Skeletal muscle satellite cell (primary cell): ENCODE data around the gene PADI1.
"Not testable (repeated sequence)": the region's sequence is repeated elsewhere in the genome, so short reads cannot be mapped to it uniquely, and the experiment has no call there.

Experiments used
- H3K27me3 ChIP-seq: 2 replicates; pipeline ENCODE4 v1.7.0; 2013; ENCODE audit warnings: low read length; ENCODE audit not compliant: control insufficient read depth, insufficient read depth
- H3K36me3 ChIP-seq: 2 replicates; pipeline ENCODE4 v1.7.0; 2013; ENCODE audit warnings: mild to moderate bottlenecking, control low read depth, low read length; ENCODE audit not compliant: insufficient read depth
- H3K4me1 ChIP-seq: 2 replicates; pipeline ENCODE4 v1.7.0; 2013; ENCODE audit warnings: low read length; ENCODE audit not compliant: control insufficient read depth, insufficient read depth
- H3K4me2 ChIP-seq: 2 replicates; pipeline ENCODE4 v1.7.0; 2013; ENCODE audit warnings: mild to moderate bottlenecking, low read length
- H3K4me3 ChIP-seq: 2 replicates; pipeline ENCODE4 v1.7.0; 2013; ENCODE audit warnings: low read length
- H3K9ac ChIP-seq: 2 replicates; pipeline ENCODE4 v1.7.0; 2013; ENCODE audit warnings: mild to moderate bottlenecking, low read depth, low read length, moderate library complexity
- H3K9me3 ChIP-seq: replicated peaks from 2 replicates; pipeline ENCODE4 v1.7.0; 2013; ENCODE audit warnings: mild to moderate bottlenecking, control low read depth, low read length

PADI1 gene

DNA sequence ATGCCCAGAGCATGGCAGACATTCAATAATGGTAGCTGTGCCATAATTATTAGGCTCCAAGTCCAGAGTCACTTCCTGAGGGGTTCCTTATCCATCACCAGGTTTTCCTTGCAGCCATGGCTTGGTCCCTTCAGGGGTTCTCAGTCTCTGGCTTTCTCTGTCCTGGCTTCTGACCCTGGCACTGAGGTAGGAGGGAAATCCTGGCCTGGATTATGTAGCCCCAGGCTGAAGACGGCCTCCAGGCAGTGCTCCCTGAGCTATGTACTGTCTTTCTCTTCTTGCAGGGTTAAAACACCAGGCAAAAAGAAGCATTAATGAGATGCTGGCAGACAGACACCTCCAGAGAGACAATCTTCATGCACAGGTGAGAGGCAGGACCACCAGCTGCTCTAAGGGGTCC lies 34.5 kb downstream of the PADI1 start:
- Histone ChIP-seq H3K9ac (no peak overlapping the region), H3K4me2 (no peak overlapping the region), H3K9me3 (no peaks in the 10 kb centered on the region), H3K4me3 (no peak overlapping the region), H3K36me3 (no peaks in the 10 kb centered on the region), H3K27me3 (peaks cover 6% of the 10 kb centered on the region), H3K4me1 (peaks cover 14% of the 10 kb centered on the region)

DNA sequence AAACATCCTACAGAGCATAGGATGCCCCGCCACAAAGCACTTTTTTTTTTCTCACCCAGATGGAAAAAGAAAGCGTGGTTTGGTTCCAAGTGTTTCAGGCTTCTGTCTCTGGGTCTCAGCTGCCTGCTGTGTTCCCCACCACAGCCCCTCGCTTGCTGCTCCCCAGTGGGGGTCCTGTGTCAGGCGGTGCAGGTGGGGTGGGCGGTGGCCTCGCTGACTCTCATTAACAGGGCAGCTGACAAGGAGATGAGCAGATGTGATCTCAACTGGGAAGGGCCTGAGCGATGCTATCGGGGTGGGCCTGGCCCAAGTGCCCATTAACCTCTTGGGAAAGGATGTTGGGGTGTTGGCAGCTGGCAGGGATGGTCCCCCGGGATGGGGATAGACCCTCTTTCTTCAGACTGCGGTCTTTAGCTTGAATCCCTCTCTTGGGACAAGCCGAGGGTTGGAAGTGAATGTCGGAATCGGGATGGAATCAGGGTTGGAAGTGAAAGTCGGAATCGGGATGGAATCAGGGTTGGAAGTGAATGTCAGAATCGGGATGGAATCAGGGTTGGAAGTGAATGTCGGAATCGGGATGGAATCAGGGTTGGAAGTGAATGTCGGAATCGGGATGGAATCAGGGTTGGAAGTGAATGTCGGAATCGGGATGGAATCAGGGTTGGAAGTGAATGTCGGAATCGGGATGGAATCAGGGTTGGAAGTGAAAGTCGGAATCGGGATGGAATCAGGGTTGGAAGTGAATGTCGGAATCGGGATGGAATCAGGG lies 36.3 kb downstream of the PADI1 start:
- not testable (repeated sequence) for H3K4me3 ChIP-seq, H3K9me3 ChIP-seq, H3K4me2 ChIP-seq, H3K9ac ChIP-seq, H3K36me3 ChIP-seq, H3K27me3 ChIP-seq
- peaks cover 13% of the 10 kb centered on the region for H3K4me1 ChIP-seq

- not testable (repeated sequence) for H3K9me3 ChIP-seq, H3K36me3 ChIP-seq, H3K27me3 ChIP-seq, H3K9ac ChIP-seq, H3K4me2 ChIP-seq, H3K4me3 ChIP-seq
- peaks cover 13% of the 10 kb centered on the region for H3K4me1 ChIP-seq
Observed at GRCh38 chr1:17241780-17242074, 36.8 kb downstream of the PADI1 start.

DNA sequence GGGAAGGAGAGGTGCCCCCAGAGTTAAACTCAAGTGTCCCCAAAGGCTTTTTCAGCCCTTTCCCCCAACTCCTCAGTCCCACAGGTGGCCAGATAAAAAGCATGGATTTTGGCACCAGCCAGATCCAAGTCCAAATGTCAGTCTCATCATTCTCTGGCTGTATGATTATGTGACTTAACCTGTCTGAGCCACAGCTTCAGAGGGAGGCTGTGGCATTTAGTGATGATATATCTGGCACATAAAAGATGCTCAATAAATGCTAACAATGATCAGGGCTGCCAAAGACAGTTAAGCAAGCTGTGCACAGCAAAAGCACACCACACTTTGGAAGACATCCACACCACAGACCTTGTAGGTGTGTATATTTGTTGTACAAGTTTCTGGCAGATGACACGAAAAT lies 38.3 kb downstream of the PADI1 start:
- Histone ChIP-seq H3K9ac (no peak overlapping the region), H3K27me3 (peaks cover 6% of the 10 kb centered on the region), H3K4me1 (peaks cover 10% of the 10 kb centered on the region), H3K4me3 (no peak overlapping the region), H3K9me3 (no peaks in the 10 kb centered on the region), H3K36me3 (no peaks in the 10 kb centered on the region), H3K4me2 (no peak overlapping the region)

- H3K9ac ChIP-seq = no peak overlapping the region
- H3K4me2 ChIP-seq = no peak overlapping the region
- H3K4me3 ChIP-seq = no peak overlapping the region
- H3K9me3 ChIP-seq = no peaks in the 10 kb centered on the region
- H3K36me3 ChIP-seq = no peaks in the 10 kb centered on the region
- H3K27me3 ChIP-seq = peaks cover 6% of the 10 kb centered on the region
- H3K4me1 ChIP-seq = peaks cover 10% of the 10 kb centered on the region
Observed at GRCh38 chr1:17244821-17245740, 40.2 kb downstream of the PADI1 start.

GRCh38 chr1:17245816-17246325 lies 40.9 kb downstream of the PADI1 start:
- H3K4me2 ChIP-seq = no peak overlapping the region
- no peak overlapping the region for H3K9ac ChIP-seq
- no peak overlapping the region for H3K4me3 ChIP-seq
- peaks cover 16% of the 10 kb centered on the region for H3K4me1 ChIP-seq
- H3K27me3 ChIP-seq = peaks cover 6% of the 10 kb centered on the region
- H3K9me3 ChIP-seq = no peaks in the 10 kb centered on the region
- no peaks in the 10 kb centered on the region for H3K36me3 ChIP-seq

GRCh38 chr1:17246971-17247370 lies 42.0 kb downstream of the PADI1 start:
- H3K4me1 ChIP-seq = peaks cover 27% of the 10 kb centered on the region
- no peak overlapping the region for H3K9ac ChIP-seq
- no peak overlapping the region for H3K4me3 ChIP-seq
- H3K27me3 ChIP-seq = peaks cover 1% of the 10 kb centered on the region
- H3K4me2 ChIP-seq = no peak overlapping the region
- no peaks in the 10 kb centered on the region for H3K36me3 ChIP-seq
- H3K9me3 ChIP-seq = no peaks in the 10 kb centered on the region

GRCh38 chr1:17248781-17249180 lies 43.9 kb downstream of the PADI1 start, which contains the start of gene PADI3:
Gene PADI3, plus strand, starts transcription at chr1:17249098. Its CDS starts 40 bp downstream, at chr1:17249138.
- Histone ChIP-seq H3K4me3 (no peak within 1 kb of the TSS), H3K9ac (no peak within 1 kb of the TSS), H3K4me2 (no peak within 1 kb of the TSS), H3K9me3 (no peaks in the 10 kb centered on the region), H3K36me3 (no peaks in the 10 kb centered on the region), H3K4me1 (peaks cover 29% of the 10 kb centered on the region), H3K27me3 (no peaks in the 10 kb centered on the region)

- peaks cover 4% of the 10 kb centered on the region for H3K27me3 ChIP-seq
- no peaks in the 10 kb centered on the region for H3K36me3 ChIP-seq
- no peaks in the 10 kb centered on the region for H3K9me3 ChIP-seq
- no peak overlapping the region for H3K9ac ChIP-seq
- H3K4me2 ChIP-seq = no peak overlapping the region
- peaks cover 21% of the 10 kb centered on the region for H3K4me1 ChIP-seq
- H3K4me3 ChIP-seq = no peak overlapping the region
Observed at GRCh38 chr1:17250601-17251000, 45.7 kb downstream of the PADI1 start.

DNA sequence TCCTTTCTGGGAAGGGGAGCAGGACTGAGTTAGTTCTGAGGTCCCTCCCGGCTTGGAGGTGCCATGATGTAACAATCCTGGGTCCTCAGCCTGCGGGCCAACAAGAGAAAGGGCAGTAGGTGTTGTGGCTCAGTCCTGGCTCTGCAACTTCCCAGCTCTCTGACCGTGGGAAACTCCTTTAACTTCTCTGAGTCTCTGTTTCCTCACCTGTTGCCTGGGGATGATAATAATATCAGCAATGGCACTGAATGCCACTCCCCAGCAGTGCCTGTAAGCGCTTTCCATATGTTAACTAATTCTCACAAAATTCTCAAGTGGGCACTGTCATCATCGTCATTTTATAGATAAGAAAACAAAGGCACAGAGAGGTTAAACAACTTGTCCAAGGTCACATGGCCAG lies 46.3 kb downstream of the PADI1 start:
- Histone ChIP-seq H3K9ac (no peak overlapping the region), H3K4me3 (no peak overlapping the region), H3K36me3 (no peaks in the 10 kb centered on the region), H3K4me1 (peaks cover 19% of the 10 kb centered on the region), H3K4me2 (no peak overlapping the region), H3K9me3 (no peaks in the 10 kb centered on the region), H3K27me3 (peaks cover 9% of the 10 kb centered on the region)

DNA sequence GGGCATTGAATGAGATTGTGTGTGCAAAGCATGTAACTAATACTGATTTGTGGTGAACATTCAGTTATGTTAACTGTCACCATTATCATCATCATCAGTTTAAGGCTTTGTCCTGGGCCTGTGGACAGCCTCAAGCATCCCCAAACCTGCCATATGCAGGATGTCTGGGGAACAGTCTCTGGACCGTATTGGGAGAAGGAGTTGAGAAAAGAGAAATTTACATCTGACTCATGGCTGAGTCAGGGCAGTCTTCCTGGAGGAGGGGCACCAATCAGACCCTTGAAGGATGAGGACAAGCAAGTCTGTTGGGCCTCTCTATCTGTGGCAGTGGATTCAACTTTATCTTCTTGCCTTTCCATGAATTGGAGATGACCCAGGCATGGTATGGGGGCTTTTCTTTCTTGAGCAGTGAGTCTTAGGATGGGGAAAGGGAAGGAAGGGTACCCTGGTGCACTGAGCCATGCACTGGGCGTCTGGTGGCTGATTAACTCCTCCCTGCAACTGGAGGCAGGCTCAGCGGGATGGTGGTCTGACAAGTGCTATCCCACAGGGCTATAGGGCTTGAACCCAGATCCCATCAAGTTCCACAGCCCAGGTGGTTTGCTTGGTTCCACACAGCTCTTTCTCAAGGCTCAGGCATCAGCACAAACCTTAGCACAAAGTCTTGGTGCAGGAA lies 46.9 kb downstream of the PADI1 start:
- H3K4me3 ChIP-seq = no peak overlapping the region
- H3K4me1 ChIP-seq = peaks cover 19% of the 10 kb centered on the region
- H3K27me3 ChIP-seq = peaks cover 11% of the 10 kb centered on the region
- no peak overlapping the region for H3K9ac ChIP-seq
- no peaks in the 10 kb centered on the region for H3K36me3 ChIP-seq
- no peaks in the 10 kb centered on the region for H3K9me3 ChIP-seq
- H3K4me2 ChIP-seq = no peak overlapping the region
